Endodermal cell (in vitro differentiated cells): Measurements from ENCODE around the gene ABLIM3. TPM values are rescaled to one million over a fixed set of nuclear protein-coding genes. Genes with fewer than 3 reads are reported as not detected.

Experiments
- DNase-seq: peaks from one replicate; pipeline ENCODE4 v3.0.0-alpha.2; 2017
- H3K27ac ChIP-seq: 2 replicates; pipeline ENCODE4 v1.5.1; 2013; ENCODE audit warnings: mild to moderate bottlenecking, low read depth, low read length, moderate library complexity
- H3K27me3 ChIP-seq: 2 replicates; pipeline ENCODE4 v1.6.1; 2013; ENCODE audit warnings: mild to moderate bottlenecking, low read length, moderate library complexity; ENCODE audit not compliant: insufficient read depth, control insufficient read depth, poor library complexity, severe bottlenecking
- H3K36me3 ChIP-seq: 2 replicates; pipeline ENCODE4 v1.7.0; 2013; ENCODE audit warnings: mild to moderate bottlenecking, low read length, moderate library complexity; ENCODE audit not compliant: control insufficient read depth, insufficient read depth
- H3K4me1 ChIP-seq: one replicate; pipeline ENCODE4 v1.7.0; 2013; ENCODE audit warnings: low read length; ENCODE audit not compliant: control insufficient read depth, insufficient read depth
- H3K4me3 ChIP-seq: 2 replicates; pipeline ENCODE4 v1.5.1; 2013; ENCODE audit warnings: mild to moderate bottlenecking, low read length, moderate library complexity
- H3K9ac ChIP-seq: 2 replicates; pipeline ENCODE4 v1.6.1; 2013; ENCODE audit warnings: mild to moderate bottlenecking, low read length, moderate library complexity; ENCODE audit not compliant: poor library complexity, severe bottlenecking; ENCODE audit errors: extremely low read depth
- H3K9me3 ChIP-seq: 2 replicates; pipeline ENCODE4 v1.6.1; 2013; ENCODE audit warnings: mild to moderate bottlenecking, low read length, moderate library complexity; ENCODE audit not compliant: control insufficient read depth
- H3K27ac Mint-ChIP-seq: 2 replicates; pipeline ENCODE4 v1.8.0; 2020; ENCODE audit warnings: mixed read lengths
- H3K27me3 Mint-ChIP-seq: 2 replicates; pipeline ENCODE4 v1.8.0; 2021; ENCODE audit warnings: mild to moderate bottlenecking, mixed read lengths; ENCODE audit not compliant: insufficient read depth
- H3K36me3 Mint-ChIP-seq: 2 replicates; pipeline ENCODE4 v1.8.0; 2020; ENCODE audit warnings: low read depth, mixed read lengths
- H3K4me1 Mint-ChIP-seq: 2 replicates; pipeline ENCODE4 v1.8.0; 2020; ENCODE audit warnings: mixed read lengths
- H3K4me3 Mint-ChIP-seq: 2 replicates; pipeline ENCODE4 v1.8.0; 2020; ENCODE audit warnings: mild to moderate bottlenecking, moderate library complexity, mixed read lengths
- H3K9me3 Mint-ChIP-seq: 2 replicates; pipeline ENCODE4 v1.8.0; 2020; ENCODE audit warnings: mild to moderate bottlenecking, mixed read lengths
- CTCF ChIP-seq: fragments of 200-600 bp; sonication (generic); conservative IDR thresholded peaks from 2 replicates; pipeline ENCODE4 v1.5.0; 2021; ENCODE audit warnings: antibody characterized with exemption, mild to moderate bottlenecking
- WGBS, 2 experiments: methylation state at CpG; one replicate each; pipeline versions ENCODE4 v1.1.5 to v1.1.7; 2013; ENCODE audit warnings: missing lambda C conversion rate in 2 of 2, mixed read lengths in 1 of 2; ENCODE audit not compliant: insufficient coverage in 1 of 2, insufficient read length in 1 of 2; 5-methylcytosine and 5-hydroxymethylcytosine counted together
- total RNA-seq, 2 donors: library from RNA; stranded (reverse); fragmentation: NEBNext Ultra II Directional in 1 of 2; extraction: Animal tissue kit (Norgen Biotek cat#: 25700) in 1 of 2; gene quantifications; 2 replicates in 1 of 2; 3 replicates in 1 of 2; pipeline ENCODE4 v1.2.1, GENCODE V29; 2021

Gene ABLIM3
- total RNA-seq, 2 donors from 2014 or later, result 0.24 to 0.66 TPM

DNA sequence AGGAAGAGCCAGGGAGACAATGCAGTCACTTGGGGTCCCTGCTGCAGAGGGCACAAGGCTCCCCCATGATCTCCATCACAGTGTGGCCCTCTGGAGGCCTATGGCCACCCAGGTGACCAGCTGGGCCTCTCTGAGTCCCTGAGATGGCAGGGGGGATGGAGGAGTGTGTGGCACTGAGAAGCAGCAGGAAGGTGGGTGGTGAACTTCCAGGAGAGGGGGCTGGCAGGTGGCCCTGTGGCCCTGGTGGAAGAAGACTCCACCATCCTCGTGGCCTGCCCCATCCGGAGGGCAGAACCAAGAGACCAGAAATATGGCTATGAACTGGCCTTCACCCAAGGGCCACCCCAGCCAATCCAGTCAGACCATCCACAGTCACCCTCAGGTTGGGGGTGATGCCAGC lies 98.6 kb downstream of the ABLIM3 start:
- Histone ChIP-seq H3K4me3 (no peak overlapping the region), H3K4me1 (no peaks in the 10 kb centered on the region), H3K27me3 (peaks cover 64% of the 10 kb centered on the region), H3K9me3 (no peaks in the 10 kb centered on the region), H3K9ac (no peak overlapping the region), H3K27ac (no peak overlapping the region), H3K36me3 (no peaks in the 10 kb centered on the region)
- Mint-ChIP-seq H3K9me3 (no peaks in the 10 kb centered on the region), H3K27me3 (peaks cover 38% of the 10 kb centered on the region), H3K27ac (no peak overlapping the region), H3K36me3 (no peaks in the 10 kb centered on the region), H3K4me3 (no peak overlapping the region), H3K4me1 (no peaks in the 10 kb centered on the region)
- no peak for TF ChIP-seq CTCF
- 94% methylated on average over 2 of the region's 2 CpGs; no CpG with 5 or more reads in 1 of the 2 experiments for WGBS, 2 experiments
- DNase-seq, result no peak

GRCh38 chr5:149240354-149240998 lies 99.2 kb downstream of the ABLIM3 start:
- Histone ChIP-seq H3K36me3 (no peaks in the 10 kb centered on the region), H3K4me3 (no peak overlapping the region), H3K27ac (no peak overlapping the region), H3K9me3 (no peaks in the 10 kb centered on the region), H3K9ac (no peak overlapping the region), H3K4me1 (no peaks in the 10 kb centered on the region), H3K27me3 (peaks cover 64% of the 10 kb centered on the region)
- WGBS, 2 experiments, result 85 to 89% methylated on average over 8 to 13 of the region's 13 CpGs
- no peaks in the 10 kb centered on the region for H3K4me1 Mint-ChIP-seq
- no peak overlapping the region for H3K4me3 Mint-ChIP-seq
- H3K27me3 Mint-ChIP-seq, result peaks cover 42% of the 10 kb centered on the region
- H3K9me3 Mint-ChIP-seq, result no peaks in the 10 kb centered on the region
- no peak for DNase-seq
- TF ChIP-seq CTCF, result no peak
- no peak overlapping the region for H3K27ac Mint-ChIP-seq
- no peaks in the 10 kb centered on the region for H3K36me3 Mint-ChIP-seq

DNA sequence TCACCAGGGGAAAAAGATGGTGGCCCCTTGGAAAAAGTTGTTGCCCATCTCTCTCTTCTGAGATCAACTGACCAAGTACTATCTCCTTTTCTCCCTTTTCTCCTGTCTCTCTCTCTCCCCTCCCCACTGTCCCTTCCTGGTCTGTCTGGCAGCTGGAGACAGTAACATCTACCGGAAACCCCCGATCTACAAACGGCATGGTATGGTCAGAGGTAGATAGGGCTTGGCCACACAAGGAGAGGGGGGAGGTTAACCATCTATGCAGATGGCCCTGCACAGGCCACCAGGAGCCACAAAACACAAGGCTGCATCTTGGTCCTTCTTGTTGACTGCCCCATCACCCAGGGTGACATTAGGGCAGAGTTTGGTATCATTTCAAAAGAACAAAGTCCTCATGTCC lies 101.0 kb downstream of the ABLIM3 start:
- H3K9me3 Mint-ChIP-seq, result no peaks in the 10 kb centered on the region
- Histone ChIP-seq H3K27ac (no peak overlapping the region), H3K9me3 (no peaks in the 10 kb centered on the region), H3K27me3 (peaks cover 63% of the 10 kb centered on the region), H3K4me1 (no peaks in the 10 kb centered on the region), H3K36me3 (no peaks in the 10 kb centered on the region), H3K4me3 (no peak overlapping the region), H3K9ac (no peak overlapping the region)
- no peaks in the 10 kb centered on the region for H3K36me3 Mint-ChIP-seq
- H3K4me3 Mint-ChIP-seq, result no peak overlapping the region
- no peaks in the 10 kb centered on the region for H3K4me1 Mint-ChIP-seq
- DNase-seq, result no peak
- H3K27me3 Mint-ChIP-seq, result peaks cover 42% of the 10 kb centered on the region
- H3K27ac Mint-ChIP-seq, result no peak overlapping the region
- WGBS, 2 experiments, result 92% methylated on average over 3 of the region's 3 CpGs; no CpG with 5 or more reads in 1 of the 2 experiments
- TF ChIP-seq CTCF, result no peak
